SK-N-SH (cell line): ENCODE data around the gene SLC35A5.

ENCODE experiments used
- EP300 ChIP-seq, 2 experiments: IDR thresholded peaks; 2 replicates each; pipeline versions ENCODE4 v1.4.0 to v1.6.1; 2012; ENCODE audit warnings: borderline replicate concordance in 1 of 2, low read depth in 1 of 2, low read length in 1 of 2
- MEF2A ChIP-seq: IDR thresholded peaks from 2 replicates; pipeline ENCODE4 v1.4.0; 2012; ENCODE audit warnings: low read depth, borderline replicate concordance
- MXI1 ChIP-seq: IDR thresholded peaks from 2 replicates; pipeline ENCODE4 v1.6.1; 2012; ENCODE audit warnings: mild to moderate bottlenecking, low read depth, low read length, improper control_type of control experiment
- SIN3A ChIP-seq: IDR thresholded peaks from 2 replicates; pipeline ENCODE4 v1.6.1; 2012; ENCODE audit warnings: low read depth, mild to moderate bottlenecking, low read length, moderate library complexity, borderline replicate concordance

DNA sequence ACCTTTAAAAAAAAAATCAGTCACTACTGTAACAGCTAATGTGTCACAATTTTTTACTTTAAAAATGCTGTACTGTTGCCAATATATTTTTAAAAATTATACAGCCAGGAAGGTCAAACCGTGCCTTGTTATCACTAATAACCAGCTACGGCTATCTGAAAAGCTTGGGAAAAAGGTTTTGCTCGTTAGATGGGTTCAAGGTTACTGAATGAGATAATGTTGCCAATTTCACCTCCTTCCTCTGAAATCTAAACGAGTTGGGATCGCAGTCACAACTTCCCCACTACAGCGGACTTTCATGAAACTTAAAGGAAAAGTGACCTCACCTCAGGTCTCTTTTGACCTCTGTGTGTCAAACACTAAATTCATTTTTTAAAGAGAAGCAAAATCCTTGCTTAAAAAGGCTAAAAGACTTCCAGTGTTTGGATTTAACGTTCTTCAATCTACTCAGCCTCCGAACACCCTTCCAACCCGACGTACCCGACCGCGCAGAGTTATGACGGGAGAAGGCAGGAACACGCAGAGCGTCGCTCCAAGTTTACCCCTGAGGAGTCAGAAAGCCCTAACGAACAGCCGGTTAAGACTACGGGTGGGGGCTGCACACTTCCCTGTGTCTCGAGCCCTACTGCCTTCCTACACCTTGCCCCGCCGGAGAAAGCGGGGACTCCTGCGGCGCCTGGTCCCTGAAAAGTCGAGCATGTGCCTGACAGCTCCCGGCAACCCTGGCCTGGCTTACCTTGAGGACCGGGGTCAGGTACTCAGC is 943 bp upstream of the SLC35A5 start:
- TF ChIP-seq EP300 (IDR thresholded peaks at IDR 0.05; ENCODE audit: borderline replicate concordance in 1 of 2, low read depth in 1 of 2, low read length in 1 of 2) (no peak), MEF2A (no peak), SIN3A (no peak; the same call in 1 of the 2 replicates), MXI1 (peak; percentile 63; the same call in 1 of the 2 replicates)
